Left renal pelvis (tissue), 4 donors: ENCODE results near the gene SPDYE1. TPM values are rescaled to one million over a fixed set of nuclear protein-coding genes. Genes with fewer than 3 reads are reported as not detected.
"Not testable (repeated sequence)": the region's sequence is repeated elsewhere in the genome, so short reads cannot be mapped to it uniquely, and the experiment has no call there.

Experiments
- DNase-seq, 4 donors: peaks; one replicate each; pipeline ENCODE4 v3.0.0-alpha.2; 2013; ENCODE audit warnings: low read depth in 4 of 4, low spot score in 3 of 4
- polyA plus RNA-seq, 4 donors: library from polyadenylated mRNA; unstranded; fragments of 120-200 nt; gene quantifications; one replicate each; pipeline ENCODE4 v1.2.1, GENCODE V29; 2013; ENCODE audit not compliant: insufficient read length in 4 of 4

Gene SPDYE1
- polyA plus RNA-seq, 4 donors, result 0.60 to 1.2 (median 0.98) TPM

- DNase-seq, result not testable (repeated sequence)
These were observed 7.6 kb upstream of the SPDYE1 start for GRCh38 chr7:43990011-43990585.

GRCh38 chr7:43990829-43991228 is 6.9 kb upstream of the SPDYE1 start:
- not testable (repeated sequence) for DNase-seq

GRCh38 chr7:43992896-43993295 is 4.8 kb upstream of the SPDYE1 start:
- DNase-seq, result not testable (repeated sequence)

- not testable (repeated sequence) for DNase-seq
These were observed 3.0 kb upstream of the SPDYE1 start for GRCh38 chr7:43994681-43995080.

GRCh38 chr7:44012081-44012480 is 14.4 kb downstream of the SPDYE1 start:
- DNase-seq, result not testable (repeated sequence)

- DNase-seq, result not testable (repeated sequence)
These were observed 17.4 kb downstream of the SPDYE1 start for GRCh38 chr7:44015090-44015489.

GRCh38 chr7:44018857-44019807 is 21.4 kb downstream of the SPDYE1 start:
- DNase-seq, result peak; percentile 86 to 93 (median 90)

GRCh38 chr7:44019825-44020224 is 22.1 kb downstream of the SPDYE1 start:
- DNase-seq, result not testable (repeated sequence)

- DNase-seq, result not testable (repeated sequence)
These were observed 24.4 kb downstream of the SPDYE1 start for GRCh38 chr7:44022069-44022468.

- not testable (repeated sequence) for DNase-seq
These were observed 25.2 kb downstream of the SPDYE1 start for GRCh38 chr7:44022796-44023467.

GRCh38 chr7:44029433-44029832 is 31.7 kb downstream of the SPDYE1 start:
- DNase-seq, result not testable (repeated sequence)

- not testable (repeated sequence) for DNase-seq
These were observed 32.3 kb downstream of the SPDYE1 start for GRCh38 chr7:44030029-44030428.

- DNase-seq, result not testable (repeated sequence)
These were observed 33.6 kb downstream of the SPDYE1 start for GRCh38 chr7:44031319-44031718.

- not testable (repeated sequence) for DNase-seq
These were observed 34.3 kb downstream of the SPDYE1 start for GRCh38 chr7:44032031-44032430.

GRCh38 chr7:44033971-44034844 is 36.5 kb downstream of the SPDYE1 start:
- DNase-seq, result not testable (repeated sequence)

- DNase-seq, result not testable (repeated sequence)
These were observed 38.7 kb downstream of the SPDYE1 start for GRCh38 chr7:44036364-44036763.

GRCh38 chr7:44037951-44038350 is 40.3 kb downstream of the SPDYE1 start:
- DNase-seq, result not testable (repeated sequence)

GRCh38 chr7:44038553-44038952 is 40.9 kb downstream of the SPDYE1 start:
- not testable (repeated sequence) for DNase-seq

- DNase-seq, result peak in 1 of 4 donors; percentile 51
These were observed 41.4 kb downstream of the SPDYE1 start for GRCh38 chr7:44038961-44039558.
